Colon (tissue), 2 donors: ENCODE results near the gene CCDC171.
"Not testable (repeated sequence)": the region's sequence is repeated elsewhere in the genome, so short reads cannot be mapped to it uniquely, and the experiment has no call there.

ENCODE experiments used
- FAIRE-seq: peaks from 2 replicates; lab custom pipeline; 2012; peaks lifted over from hg19 to GRCh38; lab: Jason Lieb, UNC
- donor health status: control.
- donor health status: control.

CCDC171 gene

GRCh38 chr9:15697446-15697851 is 144.6 kb downstream of the CCDC171 start:
- no peak for FAIRE-seq

- FAIRE-seq = not testable (repeated sequence)
Observed at GRCh38 chr9:15699876-15700559, 147.2 kb downstream of the CCDC171 start.

- FAIRE-seq = no peak
Observed at GRCh38 chr9:15707000-15707399, 154.2 kb downstream of the CCDC171 start.

GRCh38 chr9:15711531-15711930 is 158.7 kb downstream of the CCDC171 start:
- no peak for FAIRE-seq

DNA sequence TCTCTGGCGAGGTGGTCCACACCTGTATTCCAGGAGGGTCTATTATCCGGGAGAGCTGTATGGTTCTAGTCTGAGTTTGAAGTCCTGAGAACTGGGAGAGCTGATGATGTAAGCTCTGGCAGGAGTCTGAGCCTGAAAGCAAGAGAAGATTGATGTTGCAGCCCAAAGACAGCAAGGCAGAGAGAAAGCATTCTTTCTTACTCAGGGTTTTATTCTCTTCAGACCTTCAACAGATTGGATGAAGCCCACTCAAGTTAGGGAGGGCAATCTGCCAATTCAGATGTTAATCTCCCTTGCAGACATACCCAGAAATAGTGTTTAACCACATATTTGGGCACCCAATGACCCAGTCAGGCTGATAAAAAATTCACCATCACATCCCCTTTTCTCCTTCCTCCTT is 159.1 kb downstream of the CCDC171 start:
- FAIRE-seq = no peak

GRCh38 chr9:15714746-15715145 is 161.9 kb downstream of the CCDC171 start:
- FAIRE-seq = no peak

DNA sequence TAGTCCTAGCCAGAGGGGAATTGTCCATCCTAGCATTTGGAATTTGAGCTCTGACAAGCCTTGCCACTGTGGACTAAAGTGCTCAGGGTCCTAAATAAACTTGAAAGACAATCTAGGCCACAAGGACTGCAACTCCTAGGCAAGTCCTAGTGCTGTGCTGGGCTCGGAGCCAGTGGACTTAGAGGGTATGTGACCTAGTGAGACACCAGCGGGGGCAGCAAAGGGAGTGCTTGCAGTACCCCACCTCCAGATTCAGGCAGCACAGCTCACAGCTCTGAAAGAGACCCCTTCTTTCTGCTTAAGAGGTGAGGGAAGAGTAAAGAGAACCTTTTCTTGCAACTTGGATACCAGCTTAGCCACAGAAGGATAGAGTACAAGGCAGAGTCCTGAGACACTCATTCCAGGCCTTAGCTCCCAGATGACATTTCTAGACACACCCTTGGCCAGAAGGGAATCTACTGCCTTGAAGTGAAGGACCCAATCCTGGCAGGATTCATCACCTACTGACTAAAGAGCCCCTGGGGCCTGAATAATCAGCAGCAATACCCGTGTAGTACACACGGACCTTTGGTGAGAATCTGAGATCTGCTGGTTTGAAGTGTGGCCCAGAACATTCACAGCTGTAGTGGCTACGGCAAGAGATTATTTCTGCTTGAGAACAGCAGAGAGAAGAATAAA is 164.6 kb downstream of the CCDC171 start:
- FAIRE-seq = no peak

GRCh38 chr9:15718423-15718822 is 165.6 kb downstream of the CCDC171 start:
- FAIRE-seq = no peak

- FAIRE-seq = no peak
Observed at GRCh38 chr9:15720861-15721260, 168.0 kb downstream of the CCDC171 start.

DNA sequence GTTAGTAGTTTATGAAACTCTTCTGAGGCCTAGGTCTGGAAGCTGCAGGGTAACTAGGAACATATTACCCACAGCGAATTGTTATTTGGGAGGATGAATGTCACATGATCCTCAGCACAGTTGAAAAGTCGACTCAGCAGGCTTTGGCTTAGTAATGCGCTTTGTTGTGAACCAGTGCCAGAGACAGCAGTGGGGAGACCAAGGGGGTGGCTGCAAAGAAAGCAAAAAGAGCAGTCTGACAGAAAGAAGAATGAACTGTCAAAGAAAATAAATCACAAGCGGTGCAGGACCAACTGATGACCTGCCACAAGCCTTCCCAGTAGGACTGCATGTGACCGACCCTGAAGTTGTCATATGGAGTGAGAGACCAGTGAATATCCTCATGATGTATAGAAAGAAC is 170.0 kb downstream of the CCDC171 start:
- no peak for FAIRE-seq

DNA sequence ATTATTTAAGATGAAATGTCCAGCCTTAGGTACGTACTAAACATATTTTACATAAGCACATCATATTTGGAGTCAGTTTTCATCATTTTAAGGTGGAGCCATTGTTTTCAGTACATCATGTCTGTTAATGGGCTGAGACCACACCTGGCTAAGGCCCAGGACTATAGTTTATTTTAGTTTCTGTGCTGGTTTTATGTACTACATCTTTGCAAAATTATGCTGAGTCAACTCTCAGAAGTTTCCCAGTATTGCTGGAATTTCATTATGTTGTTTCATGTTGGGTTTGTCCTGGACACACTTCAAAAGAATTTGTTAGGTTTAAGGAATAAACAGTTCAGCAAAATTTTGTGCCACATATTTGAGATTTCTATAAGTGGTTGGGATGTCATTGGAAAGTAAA is 171.2 kb downstream of the CCDC171 start:
- no peak for FAIRE-seq

- no peak for FAIRE-seq
Observed at GRCh38 chr9:15724612-15725011, 171.8 kb downstream of the CCDC171 start.

GRCh38 chr9:15725953-15726352 is 173.1 kb downstream of the CCDC171 start:
- no peak for FAIRE-seq

DNA sequence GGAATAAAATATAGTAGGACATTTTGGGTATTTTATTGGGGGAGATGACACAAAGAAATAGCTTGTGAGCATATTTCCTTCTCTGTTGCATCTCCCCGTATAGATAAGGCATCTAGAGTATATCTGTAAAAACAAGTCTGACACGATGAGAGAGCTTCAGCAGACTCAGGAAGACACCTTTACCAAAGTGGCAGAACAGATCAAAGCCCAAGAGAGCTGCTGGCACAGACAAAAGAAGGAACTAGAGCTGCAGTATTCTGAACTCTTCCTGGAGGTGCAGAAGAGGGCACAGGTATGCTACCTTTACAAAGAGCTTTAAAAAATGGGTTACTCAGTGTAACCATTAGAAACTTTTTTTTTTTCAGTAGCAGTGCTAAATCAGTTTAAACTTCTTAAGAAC is 176.7 kb downstream of the CCDC171 start:
- FAIRE-seq = no peak

GRCh38 chr9:15735083-15735857 is 182.4 kb downstream of the CCDC171 start:
- no peak for FAIRE-seq

DNA sequence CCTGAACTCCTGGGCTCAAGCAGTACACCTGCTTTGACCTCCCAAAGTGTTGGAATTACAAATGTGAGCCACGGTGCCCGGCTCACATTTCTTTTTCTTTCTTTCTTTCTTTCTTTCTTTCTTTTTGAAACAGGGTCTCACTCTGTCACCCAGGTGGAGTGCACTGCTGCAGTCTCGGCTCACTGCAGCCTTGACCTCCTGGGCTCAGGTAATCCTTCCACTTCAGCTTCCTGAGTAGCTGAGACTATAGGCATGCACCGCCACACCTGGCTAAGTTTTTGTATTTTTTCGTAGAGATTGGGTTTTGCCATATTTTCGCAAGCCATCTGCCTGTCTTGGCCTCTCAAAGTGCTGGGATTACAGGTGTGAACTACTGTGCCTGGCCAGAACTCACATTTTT is 183.7 kb downstream of the CCDC171 start:
- FAIRE-seq = no peak

GRCh38 chr9:15738011-15738410 is 185.2 kb downstream of the CCDC171 start:
- FAIRE-seq = no peak

DNA sequence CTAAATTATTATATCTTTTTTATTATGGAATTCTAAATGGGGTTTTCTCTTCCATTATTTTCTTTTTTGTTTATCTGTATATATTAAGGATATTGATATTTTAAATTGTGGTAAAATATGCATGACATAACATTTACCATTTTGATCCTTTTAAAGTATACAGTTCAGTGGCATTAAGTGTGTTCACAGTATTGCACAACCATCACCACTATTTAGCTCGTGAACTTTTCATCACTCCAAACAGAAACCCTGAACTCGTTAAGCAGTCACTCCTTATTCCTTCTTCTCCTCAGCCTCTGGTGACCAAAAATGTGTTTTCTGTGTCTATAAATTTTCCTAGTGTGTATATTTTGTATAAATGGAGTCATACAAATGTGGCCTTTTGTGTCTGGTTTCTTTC is 188.2 kb downstream of the CCDC171 start:
- FAIRE-seq = no peak

GRCh38 chr9:15743512-15743911 is 190.7 kb downstream of the CCDC171 start:
- no peak for FAIRE-seq

- FAIRE-seq = no peak
Observed at GRCh38 chr9:15744196-15744595, 191.4 kb downstream of the CCDC171 start.

DNA sequence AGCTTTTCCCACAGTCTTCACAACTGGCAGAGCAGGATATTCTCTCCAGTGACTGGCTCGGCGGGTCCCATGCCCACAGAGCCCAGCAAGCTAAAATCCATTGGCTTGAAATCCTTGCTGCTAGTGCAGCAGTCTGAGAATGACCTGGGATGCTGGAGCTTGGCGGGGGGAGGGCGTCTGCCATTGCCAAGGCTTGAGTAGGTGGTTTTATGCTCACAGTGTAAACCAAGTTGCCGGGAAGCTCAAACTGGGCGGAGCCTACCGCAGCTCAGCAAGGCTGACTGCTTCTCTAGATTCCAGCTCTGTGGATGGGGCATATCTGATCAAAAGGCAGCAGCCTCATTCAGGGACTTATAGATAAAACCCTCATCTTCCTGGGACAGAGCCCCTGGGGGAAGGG is 194.1 kb downstream of the CCDC171 start:
- no peak for FAIRE-seq

- no peak for FAIRE-seq
Observed at GRCh38 chr9:15755660-15756059, 202.8 kb downstream of the CCDC171 start.

DNA sequence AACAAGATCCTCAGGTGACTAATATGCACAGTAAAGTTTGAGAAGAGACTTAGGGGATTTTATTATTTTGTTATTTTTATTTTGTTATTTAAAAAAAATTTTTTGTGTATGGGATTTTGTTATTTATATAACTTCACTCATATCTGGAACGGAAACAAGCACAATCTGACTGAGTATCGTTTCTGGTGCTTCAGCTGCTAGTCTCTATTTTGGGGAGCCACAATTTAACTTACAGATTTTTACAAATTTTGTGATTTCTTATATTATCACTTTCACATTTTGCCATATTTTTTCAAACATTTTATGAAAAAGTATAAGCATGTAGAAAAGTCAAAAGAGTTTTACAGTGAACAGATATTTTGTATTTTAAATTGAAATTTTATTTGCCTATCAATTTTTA is 208.7 kb downstream of the CCDC171 start:
- no peak for FAIRE-seq
